Activated CD4-positive, alpha-beta T cell treated with anti-CD3 and anti-CD28 coated beads, Interleukin-2, amount 50 U/mL, for 24 hours (primary cell): ENCODE data around the gene NBEAL2.

ENCODE experiments used
- DNase-seq, 2 donors: peaks; one replicate each; pipeline ENCODE4 v3.0.0-alpha.2; 2020; ENCODE audit warnings: low read depth in 1 of 2, low spot score in 1 of 2

The NBEAL2 gene

DNA sequence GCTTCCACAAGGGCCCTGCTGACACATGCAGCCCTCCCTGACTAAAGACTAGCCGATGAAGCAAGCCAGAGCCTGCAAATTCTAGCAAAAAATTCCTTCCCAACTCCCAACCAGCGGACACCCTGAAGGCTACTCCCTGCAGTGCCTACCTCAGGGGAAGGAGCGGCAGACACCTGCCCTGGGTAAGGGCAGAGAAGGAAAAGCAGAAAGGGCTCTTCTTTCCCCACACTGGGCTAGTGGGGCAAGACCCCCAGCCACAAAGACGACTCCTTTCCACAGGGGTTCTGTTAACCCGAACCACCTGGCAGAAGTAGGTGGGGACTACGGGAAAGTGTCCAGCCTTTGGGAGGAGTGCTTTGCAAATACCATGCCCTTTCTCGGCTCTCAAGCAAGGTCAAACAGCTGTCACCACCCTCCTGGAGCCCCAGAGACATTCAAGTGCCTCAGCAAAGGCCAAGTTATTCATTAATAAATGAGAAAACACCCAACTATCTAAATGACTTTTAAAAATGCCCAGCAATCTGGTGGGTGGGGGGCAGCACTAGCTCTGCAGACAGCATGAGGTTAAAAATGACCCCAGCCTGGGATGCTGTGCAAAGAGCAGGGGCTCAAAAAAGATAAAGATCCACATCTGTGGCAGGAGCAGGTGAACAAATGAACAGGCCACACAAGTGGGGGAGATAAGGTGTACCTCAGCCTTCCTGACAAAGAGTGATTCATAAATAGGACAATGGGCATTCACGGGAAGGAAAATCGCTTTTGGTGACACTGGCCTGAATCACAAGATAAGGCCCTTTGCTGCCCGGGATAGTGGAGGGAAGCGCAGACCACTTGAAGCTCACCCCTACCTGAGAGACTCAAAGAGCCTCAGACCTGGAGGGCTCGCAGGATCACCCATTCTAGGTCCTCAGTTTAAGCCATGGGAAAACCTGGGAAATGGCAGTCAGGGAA lies 36.0 kb upstream of the NBEAL2 start:
- no peak for DNase-seq

GRCh38 chr3:46944191-46944590 lies 35.3 kb upstream of the NBEAL2 start:
- no peak for DNase-seq

- DNase-seq: no peak
Observed at GRCh38 chr3:46946416-46946815, 33.0 kb upstream of the NBEAL2 start.

GRCh38 chr3:46946856-46947545 lies 32.5 kb upstream of the NBEAL2 start:
- DNase-seq: no peak

DNA sequence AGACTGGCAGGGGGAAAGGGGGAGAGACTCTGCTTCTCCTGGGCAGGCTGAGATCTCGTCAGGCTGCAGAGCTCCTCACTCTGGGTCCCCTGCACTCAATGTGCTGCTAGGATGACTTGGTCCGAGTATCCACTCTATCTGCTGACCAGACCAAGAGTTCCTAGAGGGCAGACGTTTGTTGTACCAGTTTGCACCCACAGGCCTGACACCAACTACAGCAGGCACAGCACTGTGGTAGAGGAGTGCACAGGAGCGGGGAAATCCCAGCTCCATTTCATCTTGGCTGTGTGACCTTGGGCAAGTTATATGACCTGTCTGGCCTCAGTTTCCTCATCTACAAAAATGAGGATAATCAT lies 31.9 kb upstream of the NBEAL2 start:
- no peak for DNase-seq

DNA sequence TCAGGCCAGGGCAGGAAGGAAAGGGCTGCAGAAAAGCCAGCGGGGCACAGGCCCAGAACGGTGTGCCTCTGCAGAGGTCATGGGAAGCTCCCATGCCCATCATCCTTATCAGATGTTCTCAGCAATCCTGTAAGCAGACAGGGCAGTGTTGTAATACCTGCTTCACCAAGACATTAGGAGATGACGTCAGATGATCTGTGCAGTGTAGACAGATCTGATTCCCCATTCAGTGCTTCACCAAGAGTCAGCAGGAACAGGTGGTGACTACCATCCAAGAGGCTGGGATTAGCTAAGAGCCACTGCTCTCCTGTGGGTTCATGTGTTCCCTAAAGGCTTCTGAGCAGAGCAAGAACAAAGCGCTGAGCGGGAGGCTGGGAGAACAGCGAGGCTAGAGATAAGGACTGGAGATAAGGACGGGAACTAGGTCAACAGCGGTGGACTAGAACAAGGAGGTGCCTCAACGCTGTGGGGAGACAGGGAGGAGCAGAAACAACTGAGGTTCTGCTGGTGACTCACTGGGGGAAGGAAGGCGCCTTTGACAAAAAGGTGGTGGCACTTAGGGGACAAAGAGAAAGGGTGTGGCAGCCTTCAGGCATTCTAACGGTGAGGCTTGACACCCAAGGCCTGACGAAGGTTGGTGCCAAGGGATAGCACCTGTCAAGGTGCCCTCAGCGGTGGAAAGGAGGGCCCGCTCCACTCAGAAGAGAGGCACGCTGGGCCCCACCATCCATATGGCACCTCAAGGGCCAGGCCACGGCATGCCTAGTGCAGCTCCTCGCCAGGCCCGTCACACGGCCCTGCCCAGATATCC lies 31.3 kb upstream of the NBEAL2 start:
- DNase-seq: peak; percentile 24 to 53

- no peak for DNase-seq
Observed at GRCh38 chr3:46948830-46949671, 30.4 kb upstream of the NBEAL2 start.

GRCh38 chr3:46950177-46950576 lies 29.3 kb upstream of the NBEAL2 start:
- DNase-seq: no peak

DNA sequence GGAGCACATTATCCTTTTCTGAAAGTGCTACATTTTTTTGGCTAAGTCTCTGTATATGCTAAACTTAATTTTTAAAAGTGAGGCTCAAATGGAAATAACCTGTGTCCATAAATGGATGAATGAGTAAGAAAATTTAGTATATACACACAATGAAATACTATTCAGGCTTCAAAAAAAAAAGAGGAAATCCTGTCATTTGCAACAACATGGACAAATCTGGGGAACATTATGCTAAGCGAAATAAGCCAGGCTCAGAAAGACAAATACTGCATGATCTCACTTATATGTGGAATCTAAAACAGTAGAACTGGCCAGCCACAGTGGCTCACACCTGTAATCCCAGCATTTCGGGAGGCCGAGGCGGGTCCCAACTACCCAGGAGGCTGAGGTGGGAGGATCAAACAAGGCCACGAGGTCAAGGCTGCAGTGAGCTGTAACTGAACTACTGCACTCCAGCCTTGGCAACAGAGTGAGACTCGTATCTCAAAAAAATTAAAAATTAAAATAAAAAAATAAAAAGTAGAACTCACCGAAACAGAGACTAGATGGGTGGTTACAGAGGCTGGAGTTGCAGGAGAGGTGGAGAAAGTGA lies 28.7 kb upstream of the NBEAL2 start:
- no peak for DNase-seq

DNA sequence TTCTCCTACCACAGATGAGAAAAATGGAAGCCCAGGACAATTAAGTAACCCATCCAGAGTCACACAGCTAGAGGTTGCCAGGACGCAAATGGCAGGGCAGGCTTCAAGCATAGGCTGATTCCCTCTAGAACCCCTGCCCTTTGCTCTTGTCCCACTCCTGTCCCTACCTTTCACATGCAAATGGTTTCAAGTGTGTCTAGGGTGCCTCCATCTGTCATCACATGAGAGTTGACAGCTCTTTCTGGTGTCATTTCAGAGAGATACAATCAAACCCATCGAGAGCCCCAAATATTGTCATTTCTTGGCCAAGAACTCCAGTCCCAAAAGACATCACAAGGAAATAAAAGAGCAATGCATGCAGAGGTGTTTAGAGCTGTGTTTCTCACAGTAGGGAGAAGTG lies 26.7 kb upstream of the NBEAL2 start:
- no peak for DNase-seq

- no peak for DNase-seq
Observed at GRCh38 chr3:46953234-46954010, 26.0 kb upstream of the NBEAL2 start.

GRCh38 chr3:46954178-46954577 lies 25.3 kb upstream of the NBEAL2 start:
- no peak for DNase-seq

GRCh38 chr3:46955157-46955556 lies 24.3 kb upstream of the NBEAL2 start:
- DNase-seq: no peak

DNA sequence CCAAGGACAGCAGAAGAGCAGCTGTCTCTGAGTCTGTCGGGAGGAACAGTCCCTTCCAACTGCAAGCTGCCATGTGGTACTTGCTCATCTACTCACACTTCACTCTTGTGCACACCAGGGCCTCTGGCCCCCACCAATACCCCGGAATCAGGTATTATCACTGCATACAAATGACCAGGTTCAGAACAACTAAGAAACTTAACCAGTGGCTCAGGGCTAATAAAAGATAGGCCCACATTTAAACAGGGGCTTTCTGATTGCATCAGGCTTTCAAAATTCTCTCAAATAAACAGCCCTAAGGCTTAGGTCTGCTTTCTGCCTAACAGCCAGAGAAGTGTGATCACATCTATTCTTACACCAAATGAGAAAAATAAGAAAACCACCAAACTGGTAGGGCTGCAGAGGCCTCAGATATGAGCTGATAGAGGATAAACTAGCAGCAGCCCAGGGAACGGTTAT lies 23.6 kb upstream of the NBEAL2 start:
- DNase-seq: no peak

DNA sequence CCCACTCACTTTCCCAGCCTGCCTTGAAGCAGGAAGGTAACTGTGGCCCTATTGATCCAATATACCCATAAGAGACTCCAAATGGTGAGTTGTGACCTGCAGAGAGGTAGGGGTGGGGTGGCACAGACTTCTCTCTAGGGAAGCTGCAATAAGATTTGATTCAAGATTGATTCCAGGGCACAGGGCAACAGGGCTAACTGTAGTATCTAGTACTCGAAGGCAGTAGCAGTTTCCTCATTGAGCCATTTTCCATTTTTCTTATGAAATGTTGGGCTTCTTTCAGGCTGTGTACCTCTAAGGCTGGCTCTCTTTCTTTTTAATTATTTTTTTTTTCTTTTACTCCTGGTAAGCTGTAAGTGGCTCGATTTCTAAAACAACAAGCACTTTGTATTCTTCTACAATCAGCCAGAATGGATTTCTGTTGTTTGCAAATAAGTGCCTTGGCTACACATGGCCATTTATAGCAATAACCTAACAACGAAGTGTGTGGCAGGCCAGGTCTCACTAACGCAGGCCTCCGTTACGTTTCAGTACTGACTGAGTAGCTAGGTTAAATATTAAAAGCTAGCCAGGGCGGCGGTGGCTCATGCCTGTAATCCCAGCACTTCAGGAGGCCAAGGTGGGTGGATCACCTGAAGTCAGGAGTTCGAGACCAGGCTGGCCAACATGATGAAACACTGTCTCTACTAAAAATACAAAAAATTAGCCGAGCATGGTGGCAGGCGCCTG lies 22.2 kb upstream of the NBEAL2 start:
- DNase-seq: no peak

- DNase-seq: no peak
Observed at GRCh38 chr3:46958467-46959160, 20.9 kb upstream of the NBEAL2 start.

DNA sequence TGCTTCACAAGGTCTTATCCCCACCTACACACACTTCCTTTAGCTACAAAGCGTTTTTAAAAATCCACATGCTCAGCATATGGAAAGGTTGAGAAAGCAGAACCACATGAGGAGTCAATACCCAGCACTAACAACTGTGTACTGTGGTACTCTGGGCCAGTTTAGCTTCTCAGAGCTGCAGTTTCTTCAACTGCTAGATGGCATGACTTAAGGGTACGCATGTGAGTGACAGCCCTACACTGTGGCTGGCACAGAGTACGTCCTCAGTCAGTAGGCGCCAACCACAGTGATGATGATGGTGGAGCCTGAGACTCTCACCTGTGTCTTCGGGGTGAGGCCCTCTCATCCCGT lies 20.3 kb upstream of the NBEAL2 start:
- peak; percentile 24 to 63 for DNase-seq

- no peak for DNase-seq
Observed at GRCh38 chr3:46960081-46960701, 19.3 kb upstream of the NBEAL2 start.
